Measurements from ENCODE around the gene RAD51B. TPM values are rescaled to one million over a fixed set of nuclear protein-coding genes. Genes with fewer than 3 reads are reported as not detected.
"Not testable (repeated sequence)": the region's sequence is repeated elsewhere in the genome, so short reads cannot be mapped to it uniquely, and the experiment has no call there.

The RAD51B gene
- total RNA-seq, 4 donors from 2014 or later: 14.0 to 16.4 (median 14.8) TPM

DNA sequence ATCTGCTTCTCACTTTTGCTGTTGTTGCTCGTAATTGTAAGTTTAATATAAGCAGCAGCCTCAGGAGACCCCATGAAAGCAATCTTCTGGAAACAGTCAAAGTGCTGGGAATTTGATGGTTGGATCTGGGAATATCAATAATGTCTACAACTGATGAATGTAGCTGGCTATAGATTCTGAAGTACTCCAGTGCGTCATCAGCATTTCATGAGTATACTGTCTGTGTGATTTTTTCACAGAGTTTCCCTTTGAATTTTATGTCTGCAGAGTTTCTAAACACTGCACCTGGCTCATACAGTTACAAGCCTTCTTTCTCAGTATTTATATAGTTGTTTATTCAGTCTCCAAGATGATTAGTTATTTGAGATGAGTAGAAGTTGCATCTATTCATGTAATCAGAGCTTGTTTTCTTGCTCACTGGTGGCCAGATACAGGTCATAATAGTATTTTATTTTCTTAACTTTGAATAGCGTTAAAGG is 222.3 kb downstream of the RAD51B start:
- 88 to 93% methylated on average over 3 of the region's 3 CpGs for WGBS, 2 donors
- H3K27ac ChIP-seq: peak overlapping the region in 2 of 3 donors; percentile 62 to 72
- no peaks in the 10 kb centered on the region for H3K36me3 ChIP-seq
- H3K9me3 ChIP-seq: no peaks in the 10 kb centered on the region
- intact Hi-C loops (cut with DNase I): no loop called here
- no peak for TF ChIP-seq POLR2A (IDR thresholded peaks at IDR 0.05)
- DNase-seq: no peak
- H3K4me3 ChIP-seq (replicated peaks in 1 of 3): no peak overlapping the region
- H3K27me3 ChIP-seq: no peaks in the 10 kb centered on the region
- peaks cover 34 to 42% of the 10 kb centered on the region in 2 donors for H3K4me1 ChIP-seq

DNA sequence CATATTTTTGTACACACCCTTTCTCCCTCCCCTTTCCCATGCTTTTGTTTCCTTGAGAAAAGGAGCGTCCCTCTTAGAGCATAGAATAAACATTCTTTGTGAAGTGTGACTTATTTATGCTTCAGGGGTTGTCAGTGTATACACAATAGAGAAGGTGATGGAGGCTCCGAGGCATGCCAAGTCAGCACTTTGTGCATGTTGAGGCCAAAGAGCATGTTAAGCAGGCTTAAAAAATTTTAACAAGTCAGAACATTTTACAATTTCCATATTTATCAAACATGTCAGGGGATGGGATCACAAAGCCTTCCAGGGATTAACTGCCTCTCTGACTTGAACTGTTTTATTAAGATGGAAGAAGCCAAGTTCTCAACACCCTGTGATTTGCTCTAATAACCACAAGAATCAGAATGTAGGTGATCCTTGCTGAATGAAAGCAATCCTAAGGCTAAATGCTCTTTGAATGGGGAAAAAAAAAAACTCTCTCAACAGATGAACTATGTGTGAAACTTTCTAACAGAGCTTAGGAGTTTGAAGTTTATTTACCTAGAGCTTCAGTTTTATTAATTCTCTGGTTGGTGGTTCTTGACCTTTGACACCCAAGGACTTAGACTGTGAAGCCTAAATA is 223.1 kb downstream of the RAD51B start:
- WGBS, 2 donors: 20 to 39% methylated on average over 2 of the region's 2 CpGs
- Histone ChIP-seq H3K27me3 (no peaks in the 10 kb centered on the region), H3K27ac (peak overlapping the region; percentile 23 to 81 (median 72)), H3K36me3 (no peaks in the 10 kb centered on the region), H3K4me3 (replicated peaks in 1 of 3) (no peak overlapping the region), H3K9me3 (no peaks in the 10 kb centered on the region), H3K4me1 (peaks cover 34 to 42% of the 10 kb centered on the region in 2 donors)
- intact Hi-C loops (cut with DNase I): no loop called here
- peak; percentile 70 to 72 for DNase-seq
- TF ChIP-seq POLR2A (IDR thresholded peaks at IDR 0.05): no peak
- TF ChIP-seq, protein P1, sequence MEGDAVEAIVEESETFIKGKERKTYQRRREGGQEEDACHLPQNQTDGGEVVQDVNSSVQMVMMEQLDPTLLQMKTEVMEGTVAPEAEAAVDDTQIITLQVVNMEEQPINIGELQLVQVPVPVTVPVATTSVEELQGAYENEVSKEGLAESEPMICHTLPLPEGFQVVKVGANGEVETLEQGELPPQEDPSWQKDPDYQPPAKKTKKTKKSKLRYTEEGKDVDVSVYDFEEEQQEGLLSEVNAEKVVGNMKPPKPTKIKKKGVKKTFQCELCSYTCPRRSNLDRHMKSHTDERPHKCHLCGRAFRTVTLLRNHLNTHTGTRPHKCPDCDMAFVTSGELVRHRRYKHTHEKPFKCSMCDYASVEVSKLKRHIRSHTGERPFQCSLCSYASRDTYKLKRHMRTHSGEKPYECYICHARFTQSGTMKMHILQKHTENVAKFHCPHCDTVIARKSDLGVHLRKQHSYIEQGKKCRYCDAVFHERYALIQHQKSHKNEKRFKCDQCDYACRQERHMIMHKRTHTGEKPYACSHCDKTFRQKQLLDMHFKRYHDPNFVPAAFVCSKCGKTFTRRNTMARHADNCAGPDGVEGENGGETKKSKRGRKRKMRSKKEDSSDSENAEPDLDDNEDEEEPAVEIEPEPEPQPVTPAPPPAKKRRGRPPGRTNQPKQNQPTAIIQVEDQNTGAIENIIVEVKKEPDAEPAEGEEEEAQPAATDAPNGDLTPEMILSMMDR (IDR thresholded peaks at IDR 0.05): no peak

GRCh38 chr14:68043752-68044151 is 224.2 kb downstream of the RAD51B start:
- H3K27ac ChIP-seq: peak overlapping the region; percentile 14 to 81 (median 72)
- H3K4me1 ChIP-seq: peaks cover 34 to 42% of the 10 kb centered on the region in 2 donors
- no peak overlapping the region for H3K4me3 ChIP-seq (replicated peaks in 1 of 3)
- H3K9me3 ChIP-seq: no peaks in the 10 kb centered on the region
- DNase-seq: peak in 1 of 2 donors; percentile 17
- intact Hi-C loops (cut with DNase I): no loop called here
- TF ChIP-seq, protein P1 (IDR thresholded peaks at IDR 0.05): no peak
- no peak for TF ChIP-seq POLR2A (IDR thresholded peaks at IDR 0.05)
- no peaks in the 10 kb centered on the region for H3K36me3 ChIP-seq
- no peaks in the 10 kb centered on the region for H3K27me3 ChIP-seq

- Histone ChIP-seq H3K27me3 (no peaks in the 10 kb centered on the region), H3K36me3 (no peaks in the 10 kb centered on the region), H3K27ac (no peak overlapping the region), H3K9me3 (no peaks in the 10 kb centered on the region), H3K4me1 (peaks cover 22 to 26% of the 10 kb centered on the region in 2 donors), H3K4me3 (replicated peaks in 1 of 3) (no peak overlapping the region)
- WGBS, 2 donors: 73 to 85% methylated on average over 6 of the region's 6 CpGs
- no peak for DNase-seq
- intact Hi-C loops (cut with DNase I): no loop called here
- TF ChIP-seq POLR2A (IDR thresholded peaks at IDR 0.05): no peak
- TF ChIP-seq, protein P1 (IDR thresholded peaks at IDR 0.05): no peak
Measured at GRCh38 chr14:68047906-68048305, 228.3 kb downstream of the RAD51B start.

DNA sequence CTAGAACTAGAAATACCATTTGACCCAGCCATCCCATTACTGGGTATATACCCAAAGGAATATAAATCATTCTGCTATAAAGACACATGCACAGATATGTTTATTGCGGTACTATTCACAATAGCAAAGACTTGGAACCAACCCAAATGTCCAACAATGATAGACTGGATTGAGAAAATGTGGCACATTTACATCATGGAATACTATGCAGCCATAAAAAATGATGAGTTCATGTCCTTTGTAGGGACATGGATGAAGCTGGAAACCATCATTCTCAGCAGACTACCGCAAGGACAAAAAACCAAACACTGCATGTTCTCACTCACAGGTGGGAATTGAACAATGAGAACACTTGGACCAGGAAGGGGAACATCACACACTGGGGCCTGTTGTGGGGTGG is 229.2 kb downstream of the RAD51B start:
- H3K27me3 ChIP-seq; intact Hi-C loops (cut with DNase I); DNase-seq; H3K36me3 ChIP-seq; H3K27ac ChIP-seq; H3K4me3 ChIP-seq (replicated peaks in 1 of 3); H3K9me3 ChIP-seq: not testable (repeated sequence)
- peaks cover 15 to 19% of the 10 kb centered on the region in 2 donors for H3K4me1 ChIP-seq
- 94 to 98% methylated on average over 2 of the region's 2 CpGs for WGBS, 2 donors

GRCh38 chr14:68050177-68050576 is 230.6 kb downstream of the RAD51B start:
- 96 to 97% methylated on average over 2 of the region's 2 CpGs for WGBS, 2 donors
- no peak for TF ChIP-seq POLR2A (IDR thresholded peaks at IDR 0.05)
- TF ChIP-seq, protein P1 (IDR thresholded peaks at IDR 0.05): no peak
- no peak for DNase-seq
- Histone ChIP-seq H3K9me3 (no peaks in the 10 kb centered on the region), H3K27ac (no peak overlapping the region), H3K4me3 (replicated peaks in 1 of 3) (no peak overlapping the region), H3K4me1 (peaks cover 10 to 11% of the 10 kb centered on the region in 2 donors), H3K27me3 (no peaks in the 10 kb centered on the region), H3K36me3 (no peaks in the 10 kb centered on the region)
- intact Hi-C loops (cut with DNase I): no loop called here

Data from thyroid gland (tissue), 4 donors.